Neural cell (in vitro differentiated cells): Measurements from ENCODE around the gene DAPK2. TPM values are rescaled to one million over a fixed set of nuclear protein-coding genes. Genes with fewer than 3 reads are reported as not detected.

ENCODE experiments used
- H2AFZ ChIP-seq: fragments of 200-600, 300-800 bp; sonication (generic), shearing (Covaris generic); 2 replicates; pipeline ENCODE4 v1.6.0; 2014; ENCODE audit warnings: low read depth, mild to moderate bottlenecking, antibody characterized with exemption, low read length, moderate library complexity
- H3F3A ChIP-seq: fragments of 200-600 bp; shearing (Covaris generic); 2 replicates; pipeline ENCODE4 v1.6.1; 2016; ENCODE audit warnings: mild to moderate bottlenecking, moderate library complexity, mixed read lengths, antibody characterized with exemption, low read length; ENCODE audit not compliant: insufficient read depth, poor library complexity, severe bottlenecking
- H3K27ac ChIP-seq: fragments of 200-600, 300-800 bp; sonication (generic), shearing (Covaris generic); 2 replicates; pipeline ENCODE4 v1.5.1; 2014; ENCODE audit warnings: mild to moderate bottlenecking, low read length, moderate library complexity
- H3K27me3 ChIP-seq: fragments of 300-800, 200-600 bp; sonication (generic), shearing (Covaris generic); 2 replicates; pipeline ENCODE4 v1.6.0; 2014; ENCODE audit warnings: mild to moderate bottlenecking, low read depth, low read length, moderate library complexity; ENCODE audit not compliant: insufficient read depth
- H3K36me3 ChIP-seq: fragments of 300-800, 200-600 bp; sonication (generic), shearing (Covaris generic); 2 replicates; pipeline ENCODE4 v1.5.1; 2014; ENCODE audit warnings: mild to moderate bottlenecking, antibody characterized with exemption, low read length, moderate library complexity; ENCODE audit not compliant: insufficient read depth
- H3K4me2 ChIP-seq: fragments of 300-800, 200-600 bp; sonication (generic), shearing (Covaris generic); 2 replicates; pipeline ENCODE4 v1.6.0; 2014; ENCODE audit warnings: mild to moderate bottlenecking, low read length
- H3K4me3 ChIP-seq: fragments of 300-800, 200-600 bp; sonication (generic), shearing (Covaris generic); 2 replicates; pipeline ENCODE4 v1.5.1; 2014; ENCODE audit warnings: mild to moderate bottlenecking, low read length, moderate library complexity
- H3K79me2 ChIP-seq: fragments of 200-600 bp; shearing (Covaris generic); replicated peaks from 2 replicates; pipeline ENCODE4 v1.6.0; 2014; ENCODE audit warnings: mild to moderate bottlenecking, low read length, moderate library complexity; ENCODE audit not compliant: insufficient read depth
- H3K9ac ChIP-seq: fragments of 300-800, 200-600 bp; sonication (generic), shearing (Covaris generic); 2 replicates; pipeline ENCODE4 v1.6.1; 2016; ENCODE audit warnings: mild to moderate bottlenecking, low read length, mixed read lengths
- H3K9me2 ChIP-seq: fragments of 200-600 bp; shearing (Covaris generic); 2 replicates; pipeline ENCODE4 v1.6.1; 2016; ENCODE audit warnings: mild to moderate bottlenecking, low read length, mixed read lengths; ENCODE audit not compliant: insufficient read depth
- H3K9me3 ChIP-seq: fragments of 200-600, 300-800 bp; sonication (generic), shearing (Covaris generic); 2 replicates; pipeline ENCODE4 v1.6.1; 2016; ENCODE audit warnings: mild to moderate bottlenecking, mixed run types, low read length, moderate library complexity, mixed read lengths
- H4K20me1 ChIP-seq: fragments of 200-600 bp; shearing (Covaris generic); 2 replicates; pipeline ENCODE4 v1.6.1; 2016; ENCODE audit warnings: mild to moderate bottlenecking, mixed run types; ENCODE audit not compliant: insufficient read depth
- EP300 ChIP-seq: fragments of 450-650 bp; conservative IDR thresholded peaks from 2 replicates; pipeline ENCODE4 v1.6.1; 2014; ENCODE audit warnings: antibody characterized with exemption, mild to moderate bottlenecking, moderate library complexity; ENCODE audit not compliant: poor library complexity, severe bottlenecking
- EZH2 ChIP-seq: fragments of 200-600, 300-800 bp; shearing (Covaris generic), sonication (generic); IDR thresholded peaks from 2 replicates; pipeline ENCODE4 v1.6.1; 2014; ENCODE audit warnings: antibody characterized with exemption, low read length, borderline replicate concordance, mild to moderate bottlenecking; ENCODE audit not compliant: insufficient read depth, poor library complexity, severe bottlenecking
- MXI1 ChIP-seq: fragments of 450-650 bp; conservative IDR thresholded peaks from 2 replicates; pipeline ENCODE4 v1.6.1; 2014; ENCODE audit warnings: antibody characterized with exemption, mild to moderate bottlenecking; ENCODE audit not compliant: poor library complexity, severe bottlenecking
- POLR2AphosphoS5 ChIP-seq: IDR thresholded peaks from 2 replicates; pipeline ENCODE4 v1.6.1; 2012
- RAD21 ChIP-seq: fragments of 450-650 bp; conservative IDR thresholded peaks from 2 replicates; pipeline ENCODE4 v1.6.1; 2014; ENCODE audit warnings: antibody characterized with exemption, mild to moderate bottlenecking, moderate library complexity
- SMC3 ChIP-seq: fragments of 450-650 bp; conservative IDR thresholded peaks from 2 replicates; pipeline ENCODE4 v1.6.1; 2014; ENCODE audit warnings: antibody characterized with exemption, mild to moderate bottlenecking, moderate library complexity; ENCODE audit not compliant: poor library complexity
- TAF1 ChIP-seq: IDR thresholded peaks from 2 replicates; pipeline ENCODE4 v1.6.1; 2012; ENCODE audit warnings: low read depth
- polyA plus RNA-seq: library from polyadenylated mRNA; depleted of rRNA; stranded (reverse); fragments of >200 nt; gene quantifications from 2 replicates; pipeline ENCODE4 v1.2.3, GENCODE V29; 2014
- TF ChIP-seq, protein P1 (sequence below): fragments of 450-650 bp; IDR thresholded peaks from 2 replicates; pipeline ENCODE4 v1.5.1; 2014; ENCODE audit warnings: antibody characterized with exemption, mild to moderate bottlenecking, moderate library complexity; ENCODE audit not compliant: poor library complexity, severe bottlenecking
- TF ChIP-seq, protein P2 (sequence below): IDR thresholded peaks from 2 replicates; pipeline ENCODE4 v1.6.1; 2012; ENCODE audit warnings: borderline replicate concordance

DAPK2 gene
- polyA plus RNA-seq, 1 donor from 2014 or later: 0.78 TPM

DNA sequence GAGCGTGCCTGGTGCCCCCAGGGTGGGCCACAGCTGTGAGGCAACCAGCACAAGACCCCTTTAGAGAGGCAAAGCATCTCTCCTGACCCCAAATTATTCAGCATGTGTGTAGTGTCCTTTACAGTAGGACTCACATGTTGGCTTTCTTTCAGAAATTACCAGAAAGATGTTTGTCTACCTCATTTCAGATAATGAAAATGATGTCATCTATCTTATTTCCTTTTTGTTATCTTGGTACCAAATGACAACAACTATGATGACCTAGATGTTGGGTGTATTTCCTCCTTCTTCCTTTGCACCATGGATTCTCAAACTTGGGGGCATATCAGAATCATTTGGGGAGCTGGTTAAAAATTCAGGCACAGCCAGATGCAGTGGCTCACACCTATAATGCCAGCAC is 50.5 kb downstream of the DAPK2 start:
- Histone ChIP-seq H3K79me2 (no peaks in the 10 kb centered on the region), H3K27me3 (no peaks in the 10 kb centered on the region), H3K9ac (no peak overlapping the region), H3K9me2 (no peaks in the 10 kb centered on the region), H3K4me2 (no peak overlapping the region), H3K9me3 (no peaks in the 10 kb centered on the region), H2AFZ (no peak overlapping the region), H3K36me3 (no peaks in the 10 kb centered on the region), H4K20me1 (no peaks in the 10 kb centered on the region), H3K27ac (no peak overlapping the region), H3F3A (no peaks in the 10 kb centered on the region), H3K4me3 (no peak overlapping the region)
- TF ChIP-seq, protein P1, sequence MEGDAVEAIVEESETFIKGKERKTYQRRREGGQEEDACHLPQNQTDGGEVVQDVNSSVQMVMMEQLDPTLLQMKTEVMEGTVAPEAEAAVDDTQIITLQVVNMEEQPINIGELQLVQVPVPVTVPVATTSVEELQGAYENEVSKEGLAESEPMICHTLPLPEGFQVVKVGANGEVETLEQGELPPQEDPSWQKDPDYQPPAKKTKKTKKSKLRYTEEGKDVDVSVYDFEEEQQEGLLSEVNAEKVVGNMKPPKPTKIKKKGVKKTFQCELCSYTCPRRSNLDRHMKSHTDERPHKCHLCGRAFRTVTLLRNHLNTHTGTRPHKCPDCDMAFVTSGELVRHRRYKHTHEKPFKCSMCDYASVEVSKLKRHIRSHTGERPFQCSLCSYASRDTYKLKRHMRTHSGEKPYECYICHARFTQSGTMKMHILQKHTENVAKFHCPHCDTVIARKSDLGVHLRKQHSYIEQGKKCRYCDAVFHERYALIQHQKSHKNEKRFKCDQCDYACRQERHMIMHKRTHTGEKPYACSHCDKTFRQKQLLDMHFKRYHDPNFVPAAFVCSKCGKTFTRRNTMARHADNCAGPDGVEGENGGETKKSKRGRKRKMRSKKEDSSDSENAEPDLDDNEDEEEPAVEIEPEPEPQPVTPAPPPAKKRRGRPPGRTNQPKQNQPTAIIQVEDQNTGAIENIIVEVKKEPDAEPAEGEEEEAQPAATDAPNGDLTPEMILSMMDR: no peak
- no peak for TF ChIP-seq SMC3
- TF ChIP-seq, protein P2, sequence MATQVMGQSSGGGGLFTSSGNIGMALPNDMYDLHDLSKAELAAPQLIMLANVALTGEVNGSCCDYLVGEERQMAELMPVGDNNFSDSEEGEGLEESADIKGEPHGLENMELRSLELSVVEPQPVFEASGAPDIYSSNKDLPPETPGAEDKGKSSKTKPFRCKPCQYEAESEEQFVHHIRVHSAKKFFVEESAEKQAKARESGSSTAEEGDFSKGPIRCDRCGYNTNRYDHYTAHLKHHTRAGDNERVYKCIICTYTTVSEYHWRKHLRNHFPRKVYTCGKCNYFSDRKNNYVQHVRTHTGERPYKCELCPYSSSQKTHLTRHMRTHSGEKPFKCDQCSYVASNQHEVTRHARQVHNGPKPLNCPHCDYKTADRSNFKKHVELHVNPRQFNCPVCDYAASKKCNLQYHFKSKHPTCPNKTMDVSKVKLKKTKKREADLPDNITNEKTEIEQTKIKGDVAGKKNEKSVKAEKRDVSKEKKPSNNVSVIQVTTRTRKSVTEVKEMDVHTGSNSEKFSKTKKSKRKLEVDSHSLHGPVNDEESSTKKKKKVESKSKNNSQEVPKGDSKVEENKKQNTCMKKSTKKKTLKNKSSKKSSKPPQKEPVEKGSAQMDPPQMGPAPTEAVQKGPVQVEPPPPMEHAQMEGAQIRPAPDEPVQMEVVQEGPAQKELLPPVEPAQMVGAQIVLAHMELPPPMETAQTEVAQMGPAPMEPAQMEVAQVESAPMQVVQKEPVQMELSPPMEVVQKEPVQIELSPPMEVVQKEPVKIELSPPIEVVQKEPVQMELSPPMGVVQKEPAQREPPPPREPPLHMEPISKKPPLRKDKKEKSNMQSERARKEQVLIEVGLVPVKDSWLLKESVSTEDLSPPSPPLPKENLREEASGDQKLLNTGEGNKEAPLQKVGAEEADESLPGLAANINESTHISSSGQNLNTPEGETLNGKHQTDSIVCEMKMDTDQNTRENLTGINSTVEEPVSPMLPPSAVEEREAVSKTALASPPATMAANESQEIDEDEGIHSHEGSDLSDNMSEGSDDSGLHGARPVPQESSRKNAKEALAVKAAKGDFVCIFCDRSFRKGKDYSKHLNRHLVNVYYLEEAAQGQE: no peak
- no peak for TF ChIP-seq EZH2
- no peak for TF ChIP-seq EP300
- no peak for TF ChIP-seq MXI1

DNA sequence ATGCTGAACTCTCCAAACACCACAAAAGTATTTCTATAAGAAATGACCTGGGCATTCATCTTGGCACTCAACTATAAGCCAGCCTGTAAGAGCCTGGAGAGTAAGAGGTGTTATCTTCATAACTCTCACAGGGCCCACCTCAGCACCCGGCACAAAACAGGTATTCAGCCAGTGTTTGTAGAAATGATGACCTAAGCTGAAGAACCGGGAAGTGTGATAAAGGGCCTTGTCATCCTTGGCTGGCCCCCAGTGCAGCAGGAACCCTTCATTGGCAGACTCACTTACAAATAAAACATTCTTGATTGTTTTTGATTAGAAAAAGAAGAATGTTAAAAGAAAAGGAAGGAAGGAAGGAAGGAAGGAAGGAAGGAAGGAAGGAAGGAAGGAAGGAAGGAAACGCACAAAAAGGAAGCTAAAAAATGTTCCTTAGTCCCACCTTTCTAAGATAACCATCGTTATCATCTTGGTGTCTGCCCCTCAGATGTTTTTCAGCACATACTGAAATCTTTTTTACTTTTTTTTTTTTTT is 52.1 kb downstream of the DAPK2 start:
- Histone ChIP-seq H3K4me3 (no peak overlapping the region), H3F3A (no peaks in the 10 kb centered on the region), H2AFZ (no peak overlapping the region), H4K20me1 (no peaks in the 10 kb centered on the region), H3K27me3 (no peaks in the 10 kb centered on the region), H3K9me3 (no peaks in the 10 kb centered on the region), H3K9ac (no peak overlapping the region), H3K4me2 (no peak overlapping the region), H3K79me2 (no peaks in the 10 kb centered on the region), H3K9me2 (no peaks in the 10 kb centered on the region), H3K36me3 (no peaks in the 10 kb centered on the region), H3K27ac (no peak overlapping the region)
- TF ChIP-seq EP300 (no peak), MXI1 (no peak), EZH2 (no peak), POLR2AphosphoS5 (no peak), RAD21 (no peak), TAF1 (no peak), SMC3 (no peak)
- TF ChIP-seq, protein P1: no peak
- TF ChIP-seq, protein P2: no peak
